ENCODE data around the gene NELFCD. TPM values are rescaled to one million over a fixed set of nuclear protein-coding genes. Genes with fewer than 3 reads are reported as not detected.

Gene NELFCD
- total RNA-seq, 4 donors from 2014 or later: 36.3 to 64.8 (median 47.0) TPM

DNA sequence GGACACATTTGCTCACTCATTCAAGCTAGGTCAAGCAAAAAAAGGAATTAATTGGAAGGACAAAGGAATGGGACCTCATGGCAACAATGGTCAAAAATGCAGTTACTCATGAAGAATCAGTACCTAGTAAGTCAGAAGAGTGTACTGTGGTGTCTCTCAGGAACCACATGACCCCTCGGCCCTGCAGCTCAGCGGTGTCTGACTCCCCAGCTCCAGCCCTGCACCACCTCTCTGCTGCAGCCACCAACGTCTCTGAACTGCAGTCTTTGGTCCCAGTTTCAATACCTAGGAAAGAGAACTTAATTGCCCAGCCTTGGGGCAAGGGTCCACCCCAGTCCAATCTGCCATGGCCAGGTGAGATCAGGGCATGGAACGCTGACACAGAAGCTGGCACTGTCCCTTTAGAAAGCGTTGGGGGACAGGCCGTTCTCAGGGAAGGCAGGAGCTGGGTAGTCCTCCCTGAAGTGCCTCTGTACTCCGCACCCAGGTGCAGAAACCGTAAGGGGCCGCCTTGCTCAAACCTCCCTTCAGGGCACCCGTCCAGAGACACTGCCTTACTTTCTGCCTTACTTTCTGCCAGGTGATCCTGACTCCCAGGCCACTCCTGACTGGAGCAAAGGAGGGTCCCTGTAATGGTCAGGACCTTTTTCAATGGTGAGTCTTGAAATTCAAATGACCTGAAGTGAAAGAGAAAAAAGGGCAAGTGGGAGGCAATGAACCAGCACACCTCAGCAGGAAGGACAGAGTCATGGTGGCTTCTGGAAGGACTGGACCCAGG lies 13.2 kb upstream of the NELFCD start:
- TF ChIP-seq, protein P1, sequence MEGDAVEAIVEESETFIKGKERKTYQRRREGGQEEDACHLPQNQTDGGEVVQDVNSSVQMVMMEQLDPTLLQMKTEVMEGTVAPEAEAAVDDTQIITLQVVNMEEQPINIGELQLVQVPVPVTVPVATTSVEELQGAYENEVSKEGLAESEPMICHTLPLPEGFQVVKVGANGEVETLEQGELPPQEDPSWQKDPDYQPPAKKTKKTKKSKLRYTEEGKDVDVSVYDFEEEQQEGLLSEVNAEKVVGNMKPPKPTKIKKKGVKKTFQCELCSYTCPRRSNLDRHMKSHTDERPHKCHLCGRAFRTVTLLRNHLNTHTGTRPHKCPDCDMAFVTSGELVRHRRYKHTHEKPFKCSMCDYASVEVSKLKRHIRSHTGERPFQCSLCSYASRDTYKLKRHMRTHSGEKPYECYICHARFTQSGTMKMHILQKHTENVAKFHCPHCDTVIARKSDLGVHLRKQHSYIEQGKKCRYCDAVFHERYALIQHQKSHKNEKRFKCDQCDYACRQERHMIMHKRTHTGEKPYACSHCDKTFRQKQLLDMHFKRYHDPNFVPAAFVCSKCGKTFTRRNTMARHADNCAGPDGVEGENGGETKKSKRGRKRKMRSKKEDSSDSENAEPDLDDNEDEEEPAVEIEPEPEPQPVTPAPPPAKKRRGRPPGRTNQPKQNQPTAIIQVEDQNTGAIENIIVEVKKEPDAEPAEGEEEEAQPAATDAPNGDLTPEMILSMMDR (IDR thresholded peaks at IDR 0.05; ENCODE audit: low read depth): no peak

GRCh38 chr20:58969439-58969838 lies 11.6 kb upstream of the NELFCD start:
- TF ChIP-seq, protein P1 (IDR thresholded peaks at IDR 0.05; ENCODE audit: low read depth): no peak

DNA sequence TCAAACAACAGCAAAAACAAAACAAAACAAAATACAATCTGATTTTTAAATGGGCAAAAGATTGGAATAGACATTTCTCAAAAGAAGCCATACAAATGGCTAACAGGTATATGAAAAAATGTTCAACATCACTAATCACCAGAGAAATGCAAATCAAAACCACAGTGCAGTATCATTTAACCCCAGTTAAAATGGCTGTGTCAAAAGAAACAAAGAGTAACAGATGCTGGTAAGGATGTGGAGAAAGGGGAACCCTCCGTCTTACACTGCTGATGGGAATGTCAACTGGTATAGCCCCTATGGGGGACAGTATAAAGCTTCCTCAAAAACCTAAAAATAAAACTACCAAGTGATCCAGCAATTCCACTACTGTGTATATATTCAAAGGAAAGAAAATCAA lies 10.9 kb upstream of the NELFCD start:
- TF ChIP-seq, protein P1 (IDR thresholded peaks at IDR 0.05; ENCODE audit: low read depth): no peak

DNA sequence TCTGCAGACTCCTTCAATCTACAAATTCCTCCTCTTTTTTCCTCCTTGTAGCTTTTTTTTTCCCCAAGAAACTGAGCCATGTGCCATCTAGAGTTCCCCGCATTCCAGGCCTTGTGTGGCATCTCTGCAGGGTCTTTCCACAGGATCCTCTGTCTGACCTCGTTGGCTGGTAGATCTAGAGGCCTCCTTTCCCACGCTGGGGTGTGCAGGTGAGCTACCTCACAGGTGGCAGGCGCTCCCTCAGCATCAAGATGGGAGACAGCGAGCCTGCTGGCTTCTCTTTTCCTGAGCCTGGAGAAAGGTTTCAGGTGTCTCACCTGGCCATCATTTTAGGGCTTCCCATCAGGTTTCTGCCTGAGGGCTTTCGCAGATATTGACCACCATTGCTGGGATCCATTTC lies 9.6 kb upstream of the NELFCD start:
- TF ChIP-seq, protein P1 (IDR thresholded peaks at IDR 0.05; ENCODE audit: low read depth): no peak

DNA sequence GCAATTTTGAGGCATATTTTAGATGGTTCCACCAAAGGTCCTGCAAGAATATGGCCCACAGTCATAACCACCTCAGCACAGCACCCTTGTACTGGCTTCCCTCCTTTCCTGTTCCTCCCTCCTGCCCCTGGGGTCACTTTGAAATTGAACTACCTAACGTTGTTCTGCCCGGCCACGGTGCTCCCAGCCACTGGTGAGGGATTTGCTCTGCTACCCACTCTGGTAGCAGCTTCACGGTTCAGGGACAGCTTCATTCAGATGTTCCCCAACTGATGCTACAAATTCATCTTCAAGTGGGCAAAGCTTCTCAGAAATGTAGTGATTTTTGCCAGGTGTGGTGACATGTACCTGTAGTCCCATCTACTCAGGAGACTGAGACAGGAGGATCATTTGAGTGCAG lies 7.9 kb upstream of the NELFCD start:
- TF ChIP-seq, protein P1 (IDR thresholded peaks at IDR 0.05; ENCODE audit: low read depth): no peak

DNA sequence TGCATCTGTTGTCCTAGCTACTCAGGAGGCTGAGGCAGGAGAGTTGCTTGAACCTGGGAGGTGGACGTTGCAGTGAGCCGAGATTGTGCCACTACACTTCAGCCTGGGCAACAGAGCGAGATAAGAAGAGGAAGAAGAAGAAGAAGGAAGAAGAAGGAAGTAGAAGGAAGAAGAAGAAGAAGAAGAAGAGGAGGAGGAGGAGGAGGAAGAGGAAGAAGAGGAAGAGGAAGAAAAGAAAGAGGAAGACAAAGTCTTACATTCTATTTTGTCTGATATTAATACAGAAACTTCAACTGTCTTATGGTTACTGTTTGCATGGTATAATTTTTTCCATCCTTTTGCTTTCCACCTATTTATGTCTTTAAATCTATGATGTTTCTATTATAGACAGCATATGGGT lies 7.2 kb upstream of the NELFCD start:
- TF ChIP-seq, protein P1 (IDR thresholded peaks at IDR 0.05; ENCODE audit: low read depth): no peak

- TF ChIP-seq, protein P1 (IDR thresholded peaks at IDR 0.05; ENCODE audit: low read depth): no peak
These were observed 5.7 kb upstream of the NELFCD start for GRCh38 chr20:58975353-58975752.

Measured in subcutaneous adipose tissue (tissue), 4 donors.